Measurements from ENCODE around the gene DKKL1. TPM values are rescaled to one million over a fixed set of nuclear protein-coding genes. Genes with fewer than 3 reads are reported as not detected.

Gene DKKL1
- total RNA-seq, 1 experiment from 2014 or later = not detected

DNA sequence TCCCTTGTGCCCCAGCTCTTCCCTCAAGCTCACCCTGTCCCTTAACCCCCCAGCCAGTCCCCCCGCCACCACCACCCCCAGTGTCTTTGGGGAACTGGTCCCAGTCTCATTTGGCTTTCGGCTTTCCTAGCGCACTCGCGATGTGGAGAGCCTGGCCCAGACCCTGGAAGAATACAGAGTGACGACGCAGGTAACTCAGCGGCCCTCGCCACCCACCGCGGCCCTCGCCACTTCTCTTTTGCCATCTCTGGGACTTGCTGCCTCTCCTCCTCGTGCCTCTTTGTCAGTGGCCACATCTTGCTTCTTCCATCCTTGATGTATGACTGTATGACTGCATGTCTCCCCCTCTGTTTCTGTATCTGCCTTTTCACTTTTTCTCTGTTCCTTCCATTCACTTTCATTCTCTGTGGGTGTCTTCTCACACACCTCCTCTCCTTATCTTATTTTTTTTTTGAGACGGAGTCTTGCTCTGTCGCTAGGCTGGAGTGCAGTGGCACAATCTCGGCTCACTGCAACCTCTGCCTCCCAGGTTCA, 43.9 kb downstream of the DKKL1 start:
- no peaks in the 10 kb centered on the region for H4K20me1 ChIP-seq (ENCODE audit: insufficient read depth)
- ChIA-PET POLR2A (ENCODE audit: unreplicated experiment) (no interaction called here), CTCF (no interaction called here)
- no peak for TF ChIP-seq EZH2 (IDR thresholded peaks at IDR 0.05; ENCODE audit: low read depth)
- TF ChIP-seq, protein P1, sequence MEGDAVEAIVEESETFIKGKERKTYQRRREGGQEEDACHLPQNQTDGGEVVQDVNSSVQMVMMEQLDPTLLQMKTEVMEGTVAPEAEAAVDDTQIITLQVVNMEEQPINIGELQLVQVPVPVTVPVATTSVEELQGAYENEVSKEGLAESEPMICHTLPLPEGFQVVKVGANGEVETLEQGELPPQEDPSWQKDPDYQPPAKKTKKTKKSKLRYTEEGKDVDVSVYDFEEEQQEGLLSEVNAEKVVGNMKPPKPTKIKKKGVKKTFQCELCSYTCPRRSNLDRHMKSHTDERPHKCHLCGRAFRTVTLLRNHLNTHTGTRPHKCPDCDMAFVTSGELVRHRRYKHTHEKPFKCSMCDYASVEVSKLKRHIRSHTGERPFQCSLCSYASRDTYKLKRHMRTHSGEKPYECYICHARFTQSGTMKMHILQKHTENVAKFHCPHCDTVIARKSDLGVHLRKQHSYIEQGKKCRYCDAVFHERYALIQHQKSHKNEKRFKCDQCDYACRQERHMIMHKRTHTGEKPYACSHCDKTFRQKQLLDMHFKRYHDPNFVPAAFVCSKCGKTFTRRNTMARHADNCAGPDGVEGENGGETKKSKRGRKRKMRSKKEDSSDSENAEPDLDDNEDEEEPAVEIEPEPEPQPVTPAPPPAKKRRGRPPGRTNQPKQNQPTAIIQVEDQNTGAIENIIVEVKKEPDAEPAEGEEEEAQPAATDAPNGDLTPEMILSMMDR (conservative IDR thresholded peaks at IDR 0.05) = no peak
- intact Hi-C loops (cut with micrococcal nuclease; ENCODE audit: unreplicated experiment) = no loop called here
- no peak overlapping the region for H2AFZ ChIP-seq
- H3K27ac ChIP-seq = no peak overlapping the region
- no peak overlapping the region for H3K4me2 ChIP-seq
- H3K36me3 ChIP-seq (ENCODE audit: low read depth) = no peaks in the 10 kb centered on the region
- DNase-seq = no peak
- H3K27me3 ChIP-seq (ENCODE audit: insufficient read depth, low read depth) = no peaks in the 10 kb centered on the region
- no peaks in the 10 kb centered on the region for H3K79me2 ChIP-seq (ENCODE audit: low read depth)
- H3F3A ChIP-seq (ENCODE audit: insufficient read depth, low read depth) = peaks cover 12% of the 10 kb centered on the region
- H3K9me3 ChIP-seq (ENCODE audit: insufficient read depth, low read depth) = no peaks in the 10 kb centered on the region
- H3K9me2 ChIP-seq (ENCODE audit: insufficient read depth) = no peaks in the 10 kb centered on the region
- H3K4me3 ChIP-seq = no peak overlapping the region
- peaks cover 9% of the 10 kb centered on the region for H3K4me1 ChIP-seq (replicated peaks; ENCODE audit: insufficient read depth)
- BruUV-seq (replicated peaks) = no TSS peak

DNA sequence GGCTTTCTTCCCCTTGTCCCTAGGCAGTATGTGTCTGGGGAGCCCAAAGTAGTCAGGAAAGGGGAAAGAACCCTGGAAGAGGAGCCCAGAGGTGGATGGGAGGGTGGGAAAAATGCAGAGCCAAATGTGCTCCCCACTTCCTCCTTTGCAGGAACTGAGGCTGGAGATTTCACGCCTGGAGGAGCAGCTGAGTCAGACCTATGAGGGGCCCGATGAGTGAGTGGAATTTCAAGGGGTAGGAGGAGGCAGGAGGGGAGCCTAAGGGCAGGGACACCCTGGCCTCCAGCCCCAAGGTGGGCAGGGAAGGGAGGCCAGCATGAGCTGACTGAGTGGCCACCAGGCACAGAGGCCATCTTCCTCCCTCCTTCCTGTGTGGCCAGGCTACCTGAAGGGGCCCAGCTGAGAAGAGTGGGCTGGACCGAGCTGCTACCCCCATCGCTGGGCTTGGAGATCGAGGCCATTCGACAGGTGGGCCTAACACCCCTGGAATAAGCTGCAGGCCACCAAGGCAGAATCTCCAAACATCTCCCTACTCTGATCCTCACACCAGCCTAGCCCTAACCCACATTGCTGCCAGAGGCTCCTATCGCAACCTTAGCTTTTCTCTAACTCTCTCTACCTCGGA, 45.3 kb downstream of the DKKL1 start:
- peaks cover 5% of the 10 kb centered on the region; the same call in 1 of the 2 replicates for H3F3A ChIP-seq (ENCODE audit: insufficient read depth, low read depth)
- peaks cover 2% of the 10 kb centered on the region for H3K4me1 ChIP-seq (replicated peaks; ENCODE audit: insufficient read depth)
- no peak overlapping the region for H3K27ac ChIP-seq
- no peaks in the 10 kb centered on the region for H3K27me3 ChIP-seq (ENCODE audit: insufficient read depth, low read depth)
- no peaks in the 10 kb centered on the region for H4K20me1 ChIP-seq (ENCODE audit: insufficient read depth)
- H3K4me3 ChIP-seq = no peak overlapping the region
- BruUV-seq (replicated peaks) = no TSS peak
- intact Hi-C loops (cut with micrococcal nuclease; ENCODE audit: unreplicated experiment) = no loop called here
- H3K79me2 ChIP-seq (ENCODE audit: low read depth) = no peaks in the 10 kb centered on the region
- peak overlapping the region; percentile 29; the same call in 1 of the 2 replicates for H2AFZ ChIP-seq
- H3K9me3 ChIP-seq (ENCODE audit: insufficient read depth, low read depth) = no peaks in the 10 kb centered on the region
- H3K4me2 ChIP-seq = no peak overlapping the region
- no peak for DNase-seq
- ChIA-PET CTCF (no interaction called here), POLR2A (ENCODE audit: unreplicated experiment) (no interaction called here)
- TF ChIP-seq, protein P1 (conservative IDR thresholded peaks at IDR 0.05) = no peak
- no peak for TF ChIP-seq EZH2 (IDR thresholded peaks at IDR 0.05; ENCODE audit: low read depth)
- no peaks in the 10 kb centered on the region for H3K9me2 ChIP-seq (ENCODE audit: insufficient read depth)
- H3K36me3 ChIP-seq (ENCODE audit: low read depth) = no peaks in the 10 kb centered on the region

DNA sequence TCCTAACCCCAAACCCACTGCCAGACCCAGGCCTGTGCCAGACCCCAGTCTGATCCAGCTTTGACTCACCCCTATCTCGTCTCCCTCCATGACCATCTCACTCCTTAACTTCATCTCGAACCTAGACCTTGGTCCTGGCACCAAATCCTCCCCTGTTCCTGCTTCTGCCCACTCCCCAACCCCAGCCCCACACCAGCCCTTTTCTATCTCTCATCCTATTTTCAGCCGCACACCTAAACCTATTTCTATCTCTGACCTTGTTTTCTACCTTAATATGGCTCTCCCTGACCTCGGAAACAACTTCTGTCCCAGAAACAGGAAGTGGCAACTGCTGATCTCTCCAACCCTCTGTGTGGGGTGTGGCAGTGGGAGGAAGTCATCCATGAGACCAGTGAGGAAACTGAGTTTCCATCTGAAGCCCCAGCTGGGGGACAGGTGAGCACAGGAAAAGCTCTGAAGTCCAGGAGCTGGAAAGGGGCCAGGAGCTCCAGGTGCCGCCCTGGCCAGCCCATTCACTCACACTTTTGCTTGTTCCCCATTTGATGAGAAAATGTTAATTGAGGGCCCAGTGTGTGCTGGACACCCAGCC, 45.9 kb downstream of the DKKL1 start:
- TF ChIP-seq, protein P1 (conservative IDR thresholded peaks at IDR 0.05) = no peak
- no peaks in the 10 kb centered on the region for H3K9me3 ChIP-seq (ENCODE audit: insufficient read depth, low read depth)
- intact Hi-C loops (cut with micrococcal nuclease; ENCODE audit: unreplicated experiment) = no loop called here
- no peak overlapping the region for H3K27ac ChIP-seq
- ChIA-PET CTCF (no interaction called here), POLR2A (ENCODE audit: unreplicated experiment) (interaction anchor here (0.6 kb wide), 1 partner anchor 33 kb away, joined by 3 read pairs; no protein-coding TSS in a partner anchor)
- no peaks in the 10 kb centered on the region for H3K4me1 ChIP-seq (replicated peaks; ENCODE audit: insufficient read depth)
- H3K4me3 ChIP-seq = no peak overlapping the region
- H3K27me3 ChIP-seq (ENCODE audit: insufficient read depth, low read depth) = peaks cover 2% of the 10 kb centered on the region; the same call in 1 of the 2 replicates
- no peaks in the 10 kb centered on the region for H3K79me2 ChIP-seq (ENCODE audit: low read depth)
- no peak overlapping the region for H3K4me2 ChIP-seq
- BruUV-seq (replicated peaks) = no TSS peak
- no peak overlapping the region for H2AFZ ChIP-seq
- H4K20me1 ChIP-seq (ENCODE audit: insufficient read depth) = no peaks in the 10 kb centered on the region
- H3F3A ChIP-seq (ENCODE audit: insufficient read depth, low read depth) = no peaks in the 10 kb centered on the region
- H3K9me2 ChIP-seq (ENCODE audit: insufficient read depth) = no peaks in the 10 kb centered on the region
- no peak for DNase-seq
- no peaks in the 10 kb centered on the region for H3K36me3 ChIP-seq (ENCODE audit: low read depth)
